ENCODE results near the gene GMDS.

DNA sequence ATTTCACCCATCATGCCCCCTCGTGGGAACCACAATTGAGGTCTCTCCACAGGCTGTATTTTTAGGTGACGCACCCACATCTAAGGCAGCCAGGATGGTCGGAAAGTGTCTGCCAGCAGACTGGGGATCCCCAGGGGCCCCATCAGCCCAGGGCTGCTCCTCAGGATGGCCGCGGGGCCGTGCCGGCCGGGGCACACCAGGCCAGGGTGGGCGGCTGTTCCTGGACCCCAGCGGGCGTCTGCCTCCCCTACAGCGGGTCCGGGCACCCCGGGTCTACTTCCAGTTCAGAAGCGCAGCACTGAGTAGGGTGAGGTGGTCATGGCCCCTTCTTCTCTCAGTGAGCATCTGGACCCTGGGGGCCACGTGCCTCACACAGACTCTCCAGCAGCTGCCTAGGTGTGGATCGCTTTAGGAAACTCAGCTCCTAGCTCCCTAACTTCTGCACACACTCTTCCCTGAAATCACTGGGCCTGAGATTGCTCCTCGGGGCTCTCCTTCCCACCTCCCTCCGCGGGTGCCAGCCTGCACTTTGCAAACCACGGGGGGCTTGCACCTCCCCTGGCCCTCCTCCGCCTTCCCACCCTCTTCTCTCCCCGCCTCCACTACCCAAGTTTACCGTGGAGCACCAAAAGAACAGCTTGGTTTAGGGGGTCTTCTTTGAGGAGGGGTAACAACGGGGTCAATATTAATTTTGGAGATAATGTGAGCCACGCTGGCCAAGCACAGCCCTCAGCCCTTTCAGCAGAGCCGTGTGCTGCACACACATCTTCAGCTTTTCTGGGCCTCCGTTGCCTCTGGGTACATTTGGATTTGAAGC is 649.9 kb downstream of the GMDS start:
- TF ChIP-seq, protein P1, sequence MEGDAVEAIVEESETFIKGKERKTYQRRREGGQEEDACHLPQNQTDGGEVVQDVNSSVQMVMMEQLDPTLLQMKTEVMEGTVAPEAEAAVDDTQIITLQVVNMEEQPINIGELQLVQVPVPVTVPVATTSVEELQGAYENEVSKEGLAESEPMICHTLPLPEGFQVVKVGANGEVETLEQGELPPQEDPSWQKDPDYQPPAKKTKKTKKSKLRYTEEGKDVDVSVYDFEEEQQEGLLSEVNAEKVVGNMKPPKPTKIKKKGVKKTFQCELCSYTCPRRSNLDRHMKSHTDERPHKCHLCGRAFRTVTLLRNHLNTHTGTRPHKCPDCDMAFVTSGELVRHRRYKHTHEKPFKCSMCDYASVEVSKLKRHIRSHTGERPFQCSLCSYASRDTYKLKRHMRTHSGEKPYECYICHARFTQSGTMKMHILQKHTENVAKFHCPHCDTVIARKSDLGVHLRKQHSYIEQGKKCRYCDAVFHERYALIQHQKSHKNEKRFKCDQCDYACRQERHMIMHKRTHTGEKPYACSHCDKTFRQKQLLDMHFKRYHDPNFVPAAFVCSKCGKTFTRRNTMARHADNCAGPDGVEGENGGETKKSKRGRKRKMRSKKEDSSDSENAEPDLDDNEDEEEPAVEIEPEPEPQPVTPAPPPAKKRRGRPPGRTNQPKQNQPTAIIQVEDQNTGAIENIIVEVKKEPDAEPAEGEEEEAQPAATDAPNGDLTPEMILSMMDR (conservative IDR thresholded peaks at IDR 0.05; ENCODE audit: low read depth in 2 of 2), result no peak
- TF ChIP-seq POLR2AphosphoS5 (IDR thresholded peaks at IDR 0.05; ENCODE audit: low read depth) (no peak), EZH2 (IDR thresholded peaks at IDR 0.05; ENCODE audit: low read depth, unreplicated experiment) (no peak), JUNB (IDR thresholded peaks at IDR 0.05; ENCODE audit: unreplicated experiment) (no peak)
